ENCODE results near the gene E2F7.

DNA sequence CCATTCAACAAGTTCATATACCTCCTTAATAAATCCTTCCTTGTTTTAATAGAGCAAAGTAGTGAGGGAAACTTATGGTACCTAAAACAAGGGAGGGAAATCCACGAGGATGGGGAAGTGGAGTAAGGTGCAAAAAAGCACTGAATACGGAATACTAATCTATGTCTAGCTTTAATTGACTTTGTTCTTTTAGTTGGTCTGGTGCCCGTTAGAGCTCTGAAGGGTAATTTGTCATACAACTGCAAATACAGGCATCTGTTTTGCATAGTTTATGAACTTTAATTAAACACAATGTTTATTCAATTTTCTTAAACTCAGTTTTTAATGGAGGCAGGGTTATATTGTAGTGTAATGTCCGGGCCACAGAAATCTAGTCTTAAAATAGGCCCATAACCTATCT lies 67.0 kb downstream of the E2F7 start:
- TF ChIP-seq, protein P1, sequence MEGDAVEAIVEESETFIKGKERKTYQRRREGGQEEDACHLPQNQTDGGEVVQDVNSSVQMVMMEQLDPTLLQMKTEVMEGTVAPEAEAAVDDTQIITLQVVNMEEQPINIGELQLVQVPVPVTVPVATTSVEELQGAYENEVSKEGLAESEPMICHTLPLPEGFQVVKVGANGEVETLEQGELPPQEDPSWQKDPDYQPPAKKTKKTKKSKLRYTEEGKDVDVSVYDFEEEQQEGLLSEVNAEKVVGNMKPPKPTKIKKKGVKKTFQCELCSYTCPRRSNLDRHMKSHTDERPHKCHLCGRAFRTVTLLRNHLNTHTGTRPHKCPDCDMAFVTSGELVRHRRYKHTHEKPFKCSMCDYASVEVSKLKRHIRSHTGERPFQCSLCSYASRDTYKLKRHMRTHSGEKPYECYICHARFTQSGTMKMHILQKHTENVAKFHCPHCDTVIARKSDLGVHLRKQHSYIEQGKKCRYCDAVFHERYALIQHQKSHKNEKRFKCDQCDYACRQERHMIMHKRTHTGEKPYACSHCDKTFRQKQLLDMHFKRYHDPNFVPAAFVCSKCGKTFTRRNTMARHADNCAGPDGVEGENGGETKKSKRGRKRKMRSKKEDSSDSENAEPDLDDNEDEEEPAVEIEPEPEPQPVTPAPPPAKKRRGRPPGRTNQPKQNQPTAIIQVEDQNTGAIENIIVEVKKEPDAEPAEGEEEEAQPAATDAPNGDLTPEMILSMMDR (IDR thresholded peaks at IDR 0.05; ENCODE audit: insufficient read depth, low read depth, low read length) = no peak
- TF ChIP-seq EZH2 (IDR thresholded peaks at IDR 0.05; ENCODE audit: insufficient read depth, low read length) = no peak
